HG02943 (cell line): ENCODE results near the gene FAM181A.

Experiments used
- ATAC-seq: cut with Tn5 transposase; IDR thresholded peaks from one replicate; pipeline ENCODE4 v1.9.1; 2021; ENCODE audit warnings: mild to moderate bottlenecking, low read depth, moderate library complexity; ENCODE audit not compliant: unreplicated experiment

FAM181A gene

DNA sequence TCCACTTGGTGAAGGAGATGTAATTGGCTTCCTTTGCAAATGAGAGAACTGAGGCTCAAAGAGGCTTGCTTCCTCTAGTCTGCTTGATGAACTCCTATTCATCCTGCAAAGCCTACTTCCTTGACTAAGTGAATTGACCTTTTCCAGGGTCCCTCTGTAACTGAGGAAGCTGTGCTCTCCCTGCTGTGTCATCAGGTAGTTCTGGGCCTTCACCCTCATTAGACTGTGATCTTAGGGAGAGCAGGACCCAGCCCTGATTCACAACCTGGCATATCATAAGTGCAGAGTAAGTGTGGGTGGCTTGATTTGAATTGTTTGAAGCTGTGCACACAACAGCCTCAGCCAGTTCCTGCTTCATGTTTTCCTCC, 32.9 kb downstream of the FAM181A start:
- ATAC-seq = no peak

DNA sequence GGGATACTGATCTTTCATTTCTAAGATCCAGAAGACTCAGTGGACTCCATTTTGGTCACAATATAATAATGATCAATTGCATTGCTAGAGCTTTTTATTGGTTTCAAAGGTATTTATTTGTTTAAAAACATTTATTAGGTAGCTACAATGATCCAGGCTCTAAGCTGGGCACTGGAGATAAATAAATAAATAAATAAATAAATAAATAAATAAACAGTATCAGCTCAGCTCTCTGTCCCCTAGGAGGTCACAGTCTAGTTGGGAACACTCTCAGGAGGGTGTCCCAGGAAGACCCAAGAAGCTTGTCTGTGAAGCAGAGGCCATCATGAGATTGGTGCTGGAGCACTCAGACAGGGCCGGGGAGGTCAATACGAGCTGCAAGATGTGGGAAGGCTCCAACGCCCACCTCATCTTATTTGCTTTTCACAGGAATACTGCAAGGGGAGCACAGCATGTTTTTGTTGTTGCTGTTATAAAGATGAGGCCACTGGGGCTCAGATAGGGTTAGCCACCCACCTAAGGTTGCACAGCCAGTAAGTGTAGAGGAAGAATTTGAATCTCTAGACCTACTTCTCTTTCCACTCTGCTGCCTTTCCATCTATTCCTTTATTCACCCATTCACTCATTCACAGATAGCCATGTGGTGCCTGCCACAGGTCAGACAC, 33.8 kb downstream of the FAM181A start:
- ATAC-seq = no peak

DNA sequence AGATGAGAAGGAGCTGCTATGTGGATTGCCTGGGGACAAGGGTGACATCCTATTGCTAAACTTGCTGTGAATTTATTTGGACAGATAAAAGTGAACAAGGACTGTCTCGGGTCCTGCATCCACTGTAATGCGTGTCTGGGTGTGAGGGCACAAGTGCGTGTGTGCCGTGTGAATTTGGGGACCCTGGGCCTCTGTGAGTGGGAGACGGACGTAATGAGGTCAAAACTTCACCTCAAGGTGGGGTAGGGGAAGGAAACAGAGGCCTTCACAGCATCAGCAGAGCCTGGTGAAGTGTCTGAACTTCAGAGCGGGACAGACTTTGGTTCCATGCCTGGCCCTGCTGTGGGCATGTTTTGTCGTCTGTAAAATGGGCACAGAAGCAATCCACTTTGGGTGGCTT, 34.5 kb downstream of the FAM181A start:
- no peak for ATAC-seq

DNA sequence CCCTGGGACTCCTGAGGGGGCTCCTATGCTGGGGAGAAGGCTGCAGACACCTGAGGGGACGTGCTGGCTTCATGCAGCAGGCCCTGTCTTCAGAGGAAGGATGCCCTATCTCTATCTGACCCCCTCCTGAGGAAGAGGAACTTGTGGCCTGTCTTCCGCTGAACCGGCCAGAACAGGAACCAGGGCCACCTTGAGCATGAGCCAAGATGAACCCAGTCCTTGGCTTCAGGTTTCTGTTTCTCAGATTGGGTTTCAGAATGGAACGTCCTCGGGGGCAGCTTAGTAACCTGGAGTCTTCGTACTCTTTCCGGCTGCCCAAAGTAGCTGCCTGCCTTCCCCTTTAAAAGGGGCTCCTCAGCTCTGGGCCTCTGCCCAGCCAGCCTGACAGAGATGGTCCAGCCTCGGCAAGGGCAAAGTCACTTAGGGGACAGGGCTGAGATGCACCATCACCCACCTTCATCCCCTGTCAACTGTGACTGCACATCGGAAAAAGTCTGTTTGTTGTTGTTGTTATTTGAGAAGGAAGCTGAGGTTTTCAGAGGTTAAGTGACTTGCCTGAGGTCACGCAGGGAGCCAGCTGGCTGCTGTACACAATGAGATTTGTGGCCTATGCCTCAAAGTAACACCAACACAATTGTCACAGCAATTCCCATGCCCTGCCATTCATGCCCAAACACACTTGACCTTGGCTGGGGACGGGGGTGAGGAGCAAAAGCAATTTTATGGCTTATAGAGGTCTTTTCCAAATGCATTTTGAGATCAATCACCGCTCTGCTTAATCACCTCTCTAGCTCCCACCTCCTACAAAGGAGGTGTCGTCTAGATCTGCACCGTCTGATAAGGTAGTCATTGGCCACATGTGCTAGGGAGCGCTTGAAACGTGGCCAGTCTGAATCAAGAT, 35.8 kb downstream of the FAM181A start:
- peak; percentile 58 for ATAC-seq

DNA sequence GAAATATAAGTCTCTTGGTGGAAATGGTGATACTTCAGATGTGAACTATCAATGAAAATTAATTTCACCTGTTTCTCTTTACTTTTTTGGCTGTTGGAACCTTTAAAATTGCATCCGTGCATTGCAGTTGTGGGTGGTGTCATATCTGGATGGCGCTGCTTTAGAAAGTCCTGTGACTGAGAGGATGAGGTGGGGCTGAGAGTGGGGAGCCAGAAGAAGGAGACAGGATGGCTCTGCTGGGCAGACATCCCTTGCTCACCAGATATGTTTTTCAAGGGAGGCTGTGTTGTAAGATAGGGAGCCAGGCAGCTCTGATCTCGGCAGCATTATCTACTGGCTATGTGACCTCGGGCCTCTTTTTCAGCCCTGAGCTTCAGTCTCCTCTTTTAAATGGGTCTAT, 36.5 kb downstream of the FAM181A start:
- no peak for ATAC-seq

DNA sequence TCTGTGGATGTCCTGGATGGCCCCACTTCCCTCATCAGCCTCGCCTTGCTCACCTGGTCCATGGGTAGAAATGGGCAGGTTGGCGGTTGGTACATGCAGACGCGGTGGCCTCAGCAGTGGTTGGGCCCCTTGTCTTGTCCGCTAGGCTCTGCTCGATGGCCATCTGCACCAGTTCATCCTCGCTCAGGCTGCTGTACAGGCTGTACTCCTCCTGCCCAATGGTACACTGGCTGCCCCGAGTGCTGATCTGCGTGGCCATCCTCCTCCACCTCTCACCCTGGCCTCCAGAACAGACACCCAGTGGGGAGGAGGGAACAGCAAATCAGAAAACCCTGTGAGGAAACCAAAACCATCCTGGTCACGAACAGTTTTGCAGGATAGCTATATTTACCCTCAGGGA, 37.1 kb downstream of the FAM181A start:
- no peak for ATAC-seq

DNA sequence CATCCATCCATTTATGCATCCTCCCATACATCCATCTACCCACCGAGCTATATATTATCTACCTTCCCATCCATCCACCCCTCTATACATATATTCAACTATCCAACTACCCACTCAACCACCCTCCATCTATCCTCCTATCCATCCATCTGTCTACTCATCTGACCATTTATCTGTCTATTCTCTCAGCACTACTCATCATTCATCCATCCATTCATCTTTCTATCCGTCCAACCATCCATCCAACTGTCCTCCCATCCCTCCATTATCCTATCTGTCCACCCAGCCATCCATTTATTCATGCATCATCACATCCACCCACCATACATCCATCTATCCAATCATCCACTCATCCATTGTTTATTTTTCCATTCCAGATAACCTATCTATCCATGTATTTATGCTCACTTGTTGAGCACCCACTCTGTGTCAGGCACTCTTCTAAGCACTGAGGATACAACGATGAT, 37.7 kb downstream of the FAM181A start:
- ATAC-seq = no peak

DNA sequence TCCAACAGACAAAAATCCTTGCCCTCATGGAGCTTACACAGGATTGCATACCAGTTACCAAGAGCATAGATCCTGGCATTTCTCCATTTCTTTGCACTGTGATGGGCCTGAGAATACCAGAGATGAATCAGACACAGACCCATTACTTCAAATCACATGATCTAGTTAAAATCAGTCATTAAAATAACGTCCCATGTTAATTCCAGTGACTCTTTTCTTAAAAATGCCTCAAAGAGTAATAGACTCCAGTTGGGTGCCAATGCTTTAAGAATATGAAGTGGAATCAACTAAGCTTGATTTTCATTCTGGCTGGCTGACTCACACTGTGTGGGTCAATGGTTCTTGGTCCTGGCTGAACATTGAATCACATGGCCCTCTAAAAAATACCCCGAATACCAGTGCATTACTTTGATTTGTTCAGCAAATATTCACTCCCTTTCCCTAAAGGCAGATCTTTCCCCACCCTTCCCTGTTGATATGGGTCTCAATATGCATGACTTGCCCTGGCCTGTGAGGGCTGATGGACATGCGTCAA, 38.2 kb downstream of the FAM181A start:
- no peak for ATAC-seq

DNA sequence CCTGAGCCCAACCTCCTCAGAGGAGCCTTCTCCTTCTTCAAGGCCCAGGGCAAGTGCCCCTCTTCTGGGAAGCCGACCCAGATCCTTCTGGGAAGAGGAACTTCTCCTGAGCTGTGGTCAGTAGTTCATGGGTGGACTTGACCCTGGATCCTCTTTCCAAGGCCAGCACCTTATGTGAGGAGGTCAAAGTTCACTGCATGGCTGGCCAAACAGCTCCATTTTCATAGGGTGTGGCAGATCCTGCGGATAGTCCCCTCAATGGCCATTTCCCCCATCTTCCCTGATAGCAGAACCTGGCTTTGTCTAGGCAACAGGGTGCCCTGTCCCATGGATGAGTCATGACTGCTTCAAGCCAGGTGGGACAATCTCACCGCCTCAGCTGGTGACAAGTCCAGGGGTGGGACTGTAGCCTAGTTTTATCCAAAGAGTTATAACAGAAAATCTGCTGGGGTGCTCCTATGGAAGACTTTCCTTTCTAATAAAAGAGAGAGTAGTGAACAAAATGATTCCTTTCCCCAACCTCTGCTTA, 38.9 kb downstream of the FAM181A start:
- ATAC-seq = no peak

DNA sequence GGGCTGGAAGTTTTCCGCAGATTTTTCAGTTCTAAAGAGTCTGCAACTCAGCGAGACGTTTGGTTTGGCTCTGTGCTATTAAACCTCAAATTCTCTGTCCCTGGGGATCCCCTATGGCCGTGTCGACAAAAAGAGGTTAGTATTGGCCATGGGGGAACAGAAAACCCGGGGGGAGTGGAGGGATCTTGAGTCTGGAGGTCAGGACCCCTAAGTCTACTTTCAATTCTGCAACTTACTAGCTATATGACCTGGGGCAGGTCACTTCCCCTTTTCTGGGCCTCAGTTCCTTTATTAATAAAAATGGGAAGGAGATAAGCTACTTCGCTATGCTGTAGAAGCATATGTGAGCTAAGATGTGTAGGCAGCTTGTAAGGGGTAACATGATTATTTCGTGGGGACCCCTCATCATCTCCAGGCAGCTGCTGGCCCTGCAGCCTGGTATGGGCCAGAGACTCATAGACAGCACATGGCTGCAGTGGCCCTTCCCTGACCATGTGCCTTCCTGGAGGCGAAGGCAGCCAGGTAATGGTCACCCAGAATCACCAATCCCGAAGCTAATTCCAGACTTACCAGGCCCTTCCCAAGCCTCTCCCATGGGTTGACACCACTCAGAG, 40.6 kb downstream of the FAM181A start:
- ATAC-seq = peak; percentile 42

DNA sequence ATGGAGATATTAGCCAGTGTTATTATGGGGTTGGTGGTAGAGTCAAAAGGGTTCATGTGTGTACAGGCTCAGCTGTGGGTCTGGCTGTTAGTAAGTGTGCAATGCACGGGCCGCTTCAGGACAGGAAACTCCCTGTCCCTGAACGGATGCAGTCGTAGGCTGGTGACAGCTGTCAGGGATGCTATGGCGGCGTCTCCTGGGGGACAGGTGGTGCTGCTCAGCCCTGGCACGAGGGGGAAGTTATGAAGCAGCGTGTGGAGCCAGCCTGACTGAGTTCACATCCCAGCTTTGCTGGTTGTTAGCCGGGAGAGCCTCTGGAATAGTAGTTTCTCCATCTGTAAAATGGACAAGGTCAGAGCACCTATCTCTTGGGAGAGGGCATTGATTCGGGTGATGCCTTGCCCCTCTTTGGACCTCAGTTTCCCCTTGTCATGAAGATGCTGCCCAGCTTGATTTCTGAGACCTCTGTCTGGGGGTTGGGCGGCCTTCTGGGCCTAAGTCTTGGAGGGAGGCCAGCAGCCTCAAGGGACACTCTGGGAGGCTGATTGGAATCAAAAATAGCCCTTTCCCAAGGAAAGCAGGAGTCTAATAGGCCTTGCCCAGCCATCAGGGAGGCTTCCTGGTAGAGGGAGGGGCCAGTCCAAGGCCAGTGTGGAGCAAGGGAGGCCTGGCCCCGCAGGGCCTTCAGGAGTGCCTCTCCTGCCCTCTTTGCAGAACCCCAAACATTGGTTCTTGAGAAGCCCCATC, 42.1 kb downstream of the FAM181A start:
- no peak for ATAC-seq

DNA sequence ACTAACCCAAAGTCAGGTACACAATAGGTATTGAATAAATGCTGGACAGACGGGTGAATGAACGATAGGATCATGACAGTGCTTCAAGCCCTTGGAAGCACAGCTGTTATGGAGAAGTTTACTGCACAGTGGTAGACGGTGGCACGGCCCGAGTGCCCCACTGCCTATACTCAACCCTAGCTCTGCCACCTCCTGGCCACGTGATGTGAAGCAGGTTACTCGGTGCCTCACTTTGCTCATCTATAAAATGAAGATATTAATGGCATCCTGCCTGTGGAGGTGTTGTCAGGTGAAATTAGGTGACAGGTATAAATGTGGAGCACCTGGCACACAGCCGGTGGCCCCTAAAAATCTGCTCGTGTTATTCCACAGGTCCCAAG, 43.4 kb downstream of the FAM181A start:
- peak; percentile 37 for ATAC-seq

DNA sequence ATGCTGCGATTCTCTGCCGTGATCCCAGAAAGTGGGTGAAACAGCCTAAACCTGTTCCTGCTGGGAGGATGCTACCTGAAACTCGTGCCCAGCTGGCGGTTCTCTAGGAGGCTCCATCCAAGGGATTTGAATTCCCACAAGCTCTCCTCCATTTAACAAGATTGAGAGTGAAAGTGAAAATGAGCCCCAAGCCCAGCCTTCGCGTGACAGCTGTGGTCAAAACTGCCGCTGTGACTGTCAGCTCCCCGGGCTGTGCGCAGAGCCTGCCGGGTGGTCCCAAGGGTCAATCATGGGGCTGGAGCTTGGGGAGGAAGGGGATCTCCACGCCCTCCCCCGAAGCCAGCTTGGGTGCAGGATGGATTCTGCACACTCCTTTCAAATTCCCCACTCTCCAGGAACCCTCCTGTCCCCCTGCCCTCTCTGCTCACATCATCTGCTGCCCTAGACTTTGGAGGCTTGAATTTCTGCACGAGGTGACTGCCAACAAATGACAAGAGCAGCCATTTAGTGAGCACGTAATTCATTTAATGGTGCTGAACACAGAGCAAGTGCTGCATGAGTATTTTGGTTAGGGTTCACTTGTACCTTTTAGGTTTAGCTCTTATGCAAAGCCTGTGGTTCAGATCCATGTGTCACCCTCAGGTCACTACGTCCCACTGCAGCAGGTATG, 44.0 kb downstream of the FAM181A start:
- peak; percentile 39 for ATAC-seq

DNA sequence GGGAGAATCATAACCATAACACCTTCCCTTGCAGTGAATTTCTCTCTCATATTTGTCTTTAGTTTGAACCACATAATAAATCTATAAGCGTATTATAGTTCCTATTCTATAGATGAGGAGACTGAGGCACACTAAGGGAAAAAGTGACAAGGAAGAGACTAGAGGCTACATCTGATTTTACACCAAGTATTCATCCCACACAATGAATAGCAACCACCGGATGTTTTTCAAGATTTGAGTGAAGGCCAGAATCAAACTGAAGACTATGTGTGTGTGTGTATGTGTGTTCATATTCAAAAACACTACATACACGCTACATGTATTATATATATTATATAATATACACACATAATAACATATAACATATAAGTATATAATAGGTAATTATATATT, 44.5 kb downstream of the FAM181A start:
- no peak for ATAC-seq

DNA sequence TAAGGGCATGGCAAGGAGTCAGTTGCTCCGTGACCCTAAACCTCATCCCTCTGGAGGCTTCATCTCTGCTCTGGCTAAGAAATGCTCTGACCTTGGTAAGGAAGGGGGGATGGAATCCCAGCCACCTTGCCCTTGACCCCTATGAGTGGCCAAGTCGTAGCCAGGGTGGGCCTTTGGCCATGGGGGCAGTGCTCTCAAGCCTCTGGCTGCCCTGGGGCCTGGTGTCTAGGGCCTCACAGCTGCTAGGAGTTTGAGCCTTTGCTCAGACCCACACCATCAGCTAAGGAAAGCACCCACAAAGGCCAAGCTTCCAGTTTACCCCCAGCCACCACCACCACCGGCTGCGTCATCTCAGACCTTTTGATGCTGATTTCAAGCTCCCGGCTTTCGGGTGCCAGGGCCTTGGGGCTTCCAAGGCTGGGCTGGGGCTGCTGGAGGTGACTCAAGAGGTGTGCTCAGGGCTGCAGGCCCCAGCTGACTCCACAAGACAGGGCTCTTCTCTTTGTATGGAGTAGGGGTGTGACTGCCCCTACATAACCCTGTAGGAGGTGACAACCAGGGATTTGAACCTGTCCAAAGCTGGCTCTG, 45.6 kb downstream of the FAM181A start:
- ATAC-seq = no peak

DNA sequence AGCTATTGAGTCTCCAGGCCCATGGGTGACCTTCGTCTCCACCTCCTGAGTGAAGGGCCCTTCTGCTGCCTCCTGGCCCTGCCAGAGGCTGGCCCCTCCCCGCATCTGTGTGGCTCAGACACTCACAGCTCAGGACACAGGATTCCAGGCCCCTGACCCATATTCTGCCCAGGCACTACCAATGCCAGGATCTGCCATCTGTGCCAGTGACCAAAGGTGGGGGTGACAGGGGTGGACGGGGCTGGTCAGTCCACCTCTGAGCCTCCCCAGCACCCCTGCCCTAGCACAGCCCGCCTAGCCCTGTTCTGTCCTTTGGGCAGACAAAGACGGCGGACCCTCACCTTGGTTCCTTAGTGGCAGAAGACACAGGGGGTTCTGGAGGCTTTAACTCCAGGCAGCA, 46.5 kb downstream of the FAM181A start:
- ATAC-seq = no peak

DNA sequence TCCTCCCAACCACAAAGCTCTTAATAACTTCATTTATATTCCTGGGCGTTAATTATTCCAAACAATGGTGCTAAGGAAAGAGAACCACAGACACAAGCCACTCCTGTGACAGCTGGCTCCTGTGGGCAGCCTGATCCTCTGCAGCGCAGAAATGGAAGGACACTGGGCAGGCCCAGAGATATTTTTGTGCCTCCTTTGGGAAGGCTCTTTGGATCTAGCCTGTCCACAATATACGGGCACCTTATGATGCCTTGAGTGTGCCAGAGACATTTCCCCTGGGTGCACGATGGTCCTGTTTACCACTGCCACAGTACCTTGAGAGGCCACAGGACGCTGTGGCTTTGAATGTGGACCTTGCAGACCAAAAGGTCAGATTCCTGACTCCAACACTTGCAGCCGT, 47.2 kb downstream of the FAM181A start:
- no peak for ATAC-seq

DNA sequence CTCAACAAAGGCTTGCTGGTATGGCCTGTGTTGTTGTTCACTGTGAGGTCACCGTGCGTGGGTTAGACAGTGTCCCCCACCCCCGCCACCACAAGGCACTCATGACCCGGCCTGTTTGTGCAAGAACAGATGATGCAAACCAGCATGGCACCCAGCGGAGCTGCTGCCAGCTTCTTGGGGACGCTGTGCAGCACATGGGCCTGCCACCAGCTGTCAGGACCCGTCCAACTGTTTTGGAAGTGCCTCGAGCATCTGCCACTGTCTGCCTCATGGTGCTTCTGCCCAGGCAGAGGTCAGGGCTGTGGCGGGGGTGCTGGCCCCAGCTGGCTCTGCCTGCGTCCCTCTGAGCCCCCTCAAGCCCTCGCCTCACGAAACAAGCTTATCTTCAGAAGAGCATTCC, 47.7 kb downstream of the FAM181A start:
- ATAC-seq = no peak

DNA sequence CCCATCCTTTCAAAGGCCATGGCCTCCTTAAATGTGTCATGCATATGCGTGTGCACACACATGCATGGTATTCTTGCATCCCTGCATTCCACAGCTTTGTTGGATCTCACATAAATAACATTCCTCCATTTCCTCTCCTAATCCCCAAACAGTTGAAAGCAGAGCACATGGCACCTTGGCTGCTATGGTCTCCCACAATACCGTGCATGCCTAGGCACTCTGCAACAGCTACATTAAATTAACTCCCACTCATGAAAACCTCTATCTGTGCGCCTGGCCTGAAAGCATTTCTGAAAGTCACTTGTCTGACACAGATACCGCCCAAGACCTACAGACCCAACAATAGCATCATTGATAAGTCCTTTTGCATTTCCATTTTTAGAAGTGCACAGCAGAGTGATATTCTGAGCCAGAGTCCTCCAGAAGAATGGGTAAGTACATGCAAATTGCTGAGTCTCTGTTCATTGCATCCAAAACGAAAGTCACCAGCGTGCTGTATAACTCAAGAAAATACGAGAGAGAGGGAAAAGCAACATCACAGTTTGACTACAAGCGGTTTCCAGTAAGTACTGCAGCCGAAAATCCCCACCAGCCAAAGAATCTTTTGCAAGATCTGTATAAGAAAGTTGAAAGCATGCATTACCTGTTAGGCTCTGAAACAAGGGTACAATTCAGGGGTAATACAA, 48.8 kb downstream of the FAM181A start:
- ATAC-seq = peak; percentile 51
